ENCODE measurements around the gene GRAP2.
A peak's percentile ranks its signal among the peaks of the same experiment; 100 is the strongest.
"Not testable (repeated sequence)": the region's sequence is repeated elsewhere in the genome, so short reads cannot be mapped to it uniquely, and the experiment has no call there.

GRAP2 gene

DNA sequence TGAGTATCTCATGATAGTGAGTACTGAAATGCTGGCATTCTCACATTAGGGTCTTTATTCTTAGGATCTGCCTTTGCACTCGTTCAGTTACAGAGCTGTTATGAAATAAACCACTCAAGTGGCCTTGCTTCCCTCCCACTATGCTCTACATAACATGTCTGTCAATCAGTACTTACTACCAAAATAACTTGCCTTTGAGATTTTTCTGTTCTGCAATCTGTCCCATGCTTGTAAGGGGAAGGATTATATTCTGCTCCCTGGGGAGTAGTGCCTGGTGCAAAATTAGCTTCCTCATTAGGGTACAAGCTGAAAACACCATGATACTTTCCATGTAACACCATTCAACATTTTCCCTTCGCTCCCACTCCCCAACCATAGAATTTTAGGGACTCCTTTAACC is 1.9 kb upstream of the GRAP2 start:
- DNase-seq, result no peak

DNA sequence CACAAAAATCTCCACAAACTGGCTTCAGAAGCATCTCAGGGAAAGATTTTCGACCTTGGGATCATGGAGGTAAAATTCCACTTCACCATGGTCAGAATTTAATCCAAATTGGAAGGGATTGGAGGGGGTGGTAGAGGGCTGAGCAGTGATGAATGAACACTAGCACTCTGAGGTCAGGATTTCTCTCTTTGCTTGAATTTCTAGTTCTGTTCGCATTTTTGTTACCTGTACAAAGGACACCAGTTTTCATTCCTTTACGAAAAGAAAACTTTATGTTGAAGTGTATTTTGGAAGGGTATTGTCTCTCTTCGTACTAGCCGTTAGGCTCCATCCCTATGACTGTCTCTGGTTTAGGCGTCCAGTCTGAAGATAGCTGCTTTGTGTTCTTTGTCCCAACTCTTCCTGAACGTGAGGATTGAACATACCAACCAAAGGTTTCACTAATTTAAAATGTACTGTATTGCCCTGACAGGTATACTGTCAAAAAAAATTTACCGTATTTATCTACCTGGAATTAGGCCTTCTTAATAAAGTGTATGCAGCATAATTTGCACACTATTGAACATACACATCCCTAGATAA is 772 bp downstream of the GRAP2 start:
- DNase-seq, result no peak

- not testable (repeated sequence) for DNase-seq
These were observed 3.1 kb downstream of the GRAP2 start for GRCh38 chr22:39904024-39904423.

DNA sequence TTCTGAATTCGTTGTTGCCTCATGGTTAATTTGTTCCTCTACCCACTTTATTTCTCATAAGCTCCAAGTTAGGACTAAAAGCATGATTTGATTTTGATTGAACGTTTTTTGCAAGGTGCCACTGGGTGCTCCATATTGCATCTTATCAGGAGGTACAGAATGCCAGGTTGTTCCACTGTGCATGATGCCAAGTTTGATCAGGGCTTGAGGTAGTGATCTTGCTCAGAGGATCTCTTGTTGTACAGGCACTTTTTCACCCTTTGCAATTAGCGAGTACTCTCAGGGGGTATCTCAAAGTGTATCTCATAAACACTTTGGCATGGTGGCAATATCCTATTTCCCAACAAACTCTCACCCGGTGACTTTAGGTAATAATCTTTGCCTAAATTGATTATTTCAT is 4.0 kb downstream of the GRAP2 start:
- no peak for DNase-seq

DNA sequence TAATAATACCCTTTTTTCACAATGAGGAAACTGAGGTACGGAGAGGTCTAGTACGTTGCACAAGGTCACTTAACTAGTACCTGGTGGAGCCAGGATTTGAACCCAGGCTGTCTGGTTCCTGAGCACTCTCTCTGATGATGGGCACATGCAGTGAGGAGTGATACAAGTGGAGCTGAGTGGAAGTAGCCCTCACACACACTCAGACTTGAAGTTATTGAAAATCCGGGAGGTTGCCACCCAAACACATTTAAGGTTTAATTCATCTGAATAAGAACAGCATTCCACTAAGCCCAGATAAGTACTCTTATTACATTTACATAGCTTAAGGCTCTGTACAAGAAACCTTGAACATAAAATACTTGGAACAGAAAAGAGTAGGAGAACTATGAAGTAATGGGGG is 4.8 kb downstream of the GRAP2 start:
- DNase-seq, result no peak

DNA sequence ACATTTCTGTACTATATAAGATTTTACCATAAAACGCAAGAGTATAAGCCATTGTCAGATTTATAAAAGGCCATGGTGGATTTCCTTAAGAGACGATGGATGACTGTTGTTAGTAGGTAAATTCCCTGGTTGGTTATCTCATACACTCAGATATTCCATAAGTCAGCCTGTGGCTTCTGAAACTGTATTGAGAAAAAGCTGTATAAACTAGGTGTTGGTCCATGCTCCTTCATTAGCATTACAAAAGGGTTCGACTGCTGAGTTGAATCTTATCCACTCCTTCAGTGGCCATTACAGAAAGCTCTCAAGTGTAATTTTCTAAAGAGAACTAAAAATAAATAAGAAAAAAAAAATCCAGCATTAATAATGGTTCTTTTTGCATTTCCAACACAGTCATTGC is 5.3 kb downstream of the GRAP2 start:
- DNase-seq, result no peak

DNA sequence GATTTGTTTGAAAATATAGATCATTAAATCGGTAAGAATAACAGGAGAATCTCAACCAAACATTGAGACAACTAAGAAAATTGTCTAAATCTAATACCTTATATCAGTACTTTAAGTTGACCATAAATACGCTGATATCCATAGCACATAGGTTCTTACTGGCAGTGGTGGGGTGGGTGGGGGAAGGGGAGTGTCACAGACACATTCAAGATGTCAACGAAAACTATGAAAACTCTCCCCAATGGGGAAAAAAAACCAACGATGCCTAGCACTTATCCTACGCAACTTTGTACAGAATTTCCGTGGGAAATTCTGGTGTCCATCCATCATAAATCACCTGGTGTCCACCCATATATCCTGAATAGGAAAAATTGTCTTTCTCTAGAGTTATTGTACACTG is 6.2 kb downstream of the GRAP2 start:
- peak; percentile 45 for DNase-seq

DNA sequence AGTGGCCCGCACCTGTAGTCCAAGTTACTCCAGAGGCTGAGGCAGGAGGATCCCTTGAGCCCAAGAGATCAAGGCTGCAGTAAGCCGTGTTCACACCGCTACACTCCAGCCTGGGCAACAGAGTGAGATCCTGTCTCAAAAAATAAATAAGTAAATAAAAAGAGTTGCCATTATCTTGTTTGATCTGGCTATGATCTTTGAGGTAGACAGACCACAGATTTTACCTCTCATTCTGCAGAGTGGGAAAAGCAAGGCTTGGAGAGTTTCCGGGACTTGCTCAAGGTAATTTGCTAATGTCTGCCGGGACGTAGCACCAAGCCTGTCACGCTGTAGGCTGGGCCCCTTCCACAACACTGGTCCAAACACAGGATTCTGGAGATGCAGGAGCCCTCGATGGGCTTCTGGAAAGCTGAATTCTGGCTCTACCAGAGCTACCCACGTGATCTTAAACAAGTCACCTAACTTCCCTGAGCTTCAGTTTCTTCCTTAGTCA is 6.8 kb downstream of the GRAP2 start:
- DNase-seq, result peak; percentile 55

GRCh38 chr22:39908136-39908535 is 7.3 kb downstream of the GRAP2 start:
- no peak for DNase-seq

DNA sequence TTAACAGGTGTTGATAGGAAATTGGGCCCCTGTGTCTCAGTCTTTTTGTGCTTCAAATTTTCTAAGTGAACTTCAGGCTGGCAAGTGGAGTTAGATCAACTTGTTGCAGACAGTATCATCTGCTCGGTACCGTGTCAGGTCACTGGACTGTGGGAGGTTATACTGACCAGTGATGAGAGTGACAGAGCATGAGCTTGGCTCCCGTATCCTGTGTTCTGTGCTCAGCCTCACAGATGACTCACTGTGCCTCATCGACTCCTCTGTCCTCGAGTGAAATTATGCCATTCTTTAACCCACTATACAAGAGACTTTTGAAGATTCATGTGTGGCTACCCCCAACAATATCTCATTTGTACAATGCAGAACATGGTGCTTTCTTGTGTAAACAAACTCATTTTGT is 7.9 kb downstream of the GRAP2 start:
- no peak for DNase-seq

- DNase-seq, result no peak
These were observed 10.2 kb downstream of the GRAP2 start for GRCh38 chr22:39910876-39911613.

- DNase-seq, result no peak
These were observed 12.4 kb downstream of the GRAP2 start for GRCh38 chr22:39913321-39913720.

DNA sequence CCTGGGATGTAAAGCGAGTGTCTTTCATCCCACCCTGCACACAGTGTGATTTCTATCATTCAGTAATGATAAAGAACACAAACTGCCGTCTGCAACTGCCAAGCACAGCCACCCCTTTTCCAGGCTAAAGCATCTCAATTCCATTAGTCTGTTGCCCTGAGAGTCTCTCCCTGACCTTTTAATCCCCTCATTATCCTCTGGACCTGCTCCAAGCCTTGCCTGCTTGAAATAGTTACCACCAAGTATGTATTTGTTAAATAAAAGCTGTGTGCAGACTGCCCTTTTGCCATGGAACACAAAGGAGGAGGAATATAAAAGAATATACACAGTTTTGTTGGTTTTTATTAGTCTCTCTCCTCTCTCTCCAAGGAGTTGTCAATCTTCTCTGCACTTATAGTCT is 13.0 kb downstream of the GRAP2 start:
- no peak for DNase-seq

GRCh38 chr22:39914584-39914983 is 13.7 kb downstream of the GRAP2 start:
- no peak for DNase-seq

DNA sequence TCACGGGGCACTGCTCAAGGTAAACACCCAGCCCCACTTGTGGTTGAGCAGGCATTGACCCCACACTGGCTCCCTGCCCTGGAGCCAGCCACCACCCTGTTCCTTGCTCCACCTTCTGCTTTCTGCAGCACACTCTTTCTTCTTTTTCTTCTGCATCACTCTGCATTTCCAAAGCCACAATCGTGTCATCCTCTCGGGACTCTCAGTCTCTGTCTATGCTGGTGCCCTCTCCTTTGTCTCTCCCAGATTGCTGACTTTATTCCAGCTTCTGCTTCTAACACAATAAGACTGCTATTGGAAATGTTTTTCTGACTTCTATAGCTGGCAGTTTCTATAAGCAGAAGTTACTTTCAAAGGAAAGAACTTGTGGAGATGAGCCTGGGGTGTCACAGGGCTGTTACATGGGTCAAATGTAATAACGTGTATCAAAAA is 14.4 kb downstream of the GRAP2 start:
- DNase-seq, result no peak

GRCh38 chr22:39916496-39916895 is 15.6 kb downstream of the GRAP2 start:
- no peak for DNase-seq

DNA sequence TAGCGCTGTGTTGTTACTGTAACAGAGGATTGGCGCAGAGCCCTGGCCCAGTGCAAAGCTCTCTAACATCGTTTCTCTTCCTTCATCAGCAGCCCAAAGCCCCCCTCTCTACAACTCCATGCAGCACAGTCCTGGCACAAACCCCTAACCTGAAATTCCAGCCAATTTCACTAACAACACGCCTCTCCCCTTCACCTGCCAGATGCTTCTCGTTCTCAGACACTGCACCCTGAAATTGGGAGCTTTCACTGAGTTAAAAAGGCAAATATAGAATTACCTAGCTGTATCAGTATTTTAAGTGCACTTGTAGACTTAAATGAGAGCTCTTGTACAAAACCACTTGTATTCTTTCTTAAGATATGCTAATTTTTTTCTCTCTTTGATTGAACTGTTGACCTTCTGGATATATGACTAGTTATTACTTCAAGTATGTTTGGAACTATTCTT is 16.3 kb downstream of the GRAP2 start:
- no peak for DNase-seq

DNA sequence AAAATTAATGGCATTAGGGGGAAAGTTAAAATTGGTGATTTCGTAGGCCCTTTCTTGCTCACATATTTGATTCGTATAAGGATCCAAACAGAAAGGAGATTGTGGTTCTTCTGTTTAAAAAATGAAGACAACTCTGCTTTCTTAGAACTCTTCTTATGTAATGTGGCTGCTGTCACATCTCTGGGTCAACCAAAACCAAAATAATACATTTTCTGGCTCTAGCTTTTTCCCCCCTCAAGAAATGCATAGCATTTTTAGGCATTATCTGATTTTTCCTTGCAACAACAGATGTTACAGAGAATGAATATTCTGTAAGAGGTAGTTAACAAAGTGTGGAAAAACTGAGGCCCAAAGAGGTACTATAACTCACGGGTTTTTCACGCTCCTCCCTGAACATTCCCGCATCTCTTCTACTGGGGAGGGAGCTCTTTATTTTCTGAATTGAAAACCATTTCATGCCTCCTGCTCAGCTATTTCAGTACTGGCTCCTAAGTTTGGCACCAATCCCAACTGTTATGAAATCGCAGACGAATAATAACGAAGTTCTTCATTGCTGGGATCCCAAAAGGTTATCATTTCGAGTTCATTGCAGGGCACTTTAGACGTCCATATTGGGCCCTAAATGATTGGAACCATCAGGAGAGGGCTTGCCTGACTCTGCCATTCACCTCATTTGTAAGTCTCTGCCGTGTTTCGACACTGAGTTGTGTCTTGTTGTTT is 17.1 kb downstream of the GRAP2 start:
- DNase-seq, result no peak

- DNase-seq, result peak; percentile 62
These were observed 19.4 kb downstream of the GRAP2 start for GRCh38 chr22:39920134-39920743.

DNA sequence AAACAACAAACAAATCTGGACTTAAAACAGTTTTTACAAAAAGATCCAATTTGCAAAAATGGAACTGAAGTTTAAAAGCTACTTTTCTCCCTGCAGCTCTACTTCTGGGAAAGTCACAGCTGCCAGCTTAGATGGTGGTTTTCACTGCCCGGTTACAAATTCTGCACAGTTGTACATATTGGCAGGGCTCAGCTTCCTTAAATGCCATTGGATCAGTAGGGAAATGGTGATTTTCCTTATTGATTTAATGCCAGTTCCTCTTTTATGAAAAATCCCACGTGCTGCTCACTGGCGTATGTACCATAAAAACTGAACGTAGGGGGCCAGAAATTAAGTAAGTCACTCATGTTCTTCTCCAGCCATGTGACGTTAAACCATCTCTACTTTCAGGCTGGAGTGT is 22.8 kb downstream of the GRAP2 start:
- no peak for DNase-seq

DNA sequence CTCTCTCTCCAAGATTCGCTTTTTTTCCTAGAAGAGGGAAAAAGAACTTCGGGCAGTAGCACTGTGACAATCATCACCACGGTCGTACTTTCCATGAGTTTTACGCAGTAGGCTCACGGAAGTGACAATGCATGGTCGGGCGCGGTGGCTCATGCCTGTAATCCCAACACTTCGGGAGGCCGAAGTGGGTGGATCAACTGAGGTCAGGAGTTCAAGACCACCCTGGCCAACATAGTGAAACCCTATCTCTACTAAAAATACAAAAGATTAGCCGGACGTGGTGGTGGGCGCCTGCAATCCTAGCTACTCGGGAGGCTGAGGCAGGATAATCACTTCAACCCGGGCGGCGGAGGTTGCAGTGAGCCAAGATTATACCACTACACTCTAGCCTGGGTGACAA is 23.4 kb downstream of the GRAP2 start:
- DNase-seq, result no peak

DNA sequence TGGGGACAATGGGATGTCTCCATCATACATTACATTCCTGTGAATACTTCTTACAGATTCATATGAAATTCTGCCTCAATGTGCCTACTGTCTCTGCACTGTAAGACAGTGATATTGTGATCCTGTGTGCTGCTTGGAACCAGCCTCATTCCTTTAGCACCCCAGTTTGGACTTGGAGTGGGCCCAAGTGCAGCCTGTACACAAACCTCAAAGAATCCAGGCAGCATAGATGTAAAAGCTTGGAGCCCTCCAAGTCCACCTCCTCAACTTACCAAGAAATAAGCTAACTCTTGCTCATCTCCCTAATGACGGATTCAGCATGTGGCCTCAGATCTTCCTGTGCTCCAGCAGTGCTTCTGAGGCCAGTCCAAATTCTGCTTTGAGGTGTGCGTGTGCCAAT is 24.4 kb downstream of the GRAP2 start:
- no peak for DNase-seq

DNA sequence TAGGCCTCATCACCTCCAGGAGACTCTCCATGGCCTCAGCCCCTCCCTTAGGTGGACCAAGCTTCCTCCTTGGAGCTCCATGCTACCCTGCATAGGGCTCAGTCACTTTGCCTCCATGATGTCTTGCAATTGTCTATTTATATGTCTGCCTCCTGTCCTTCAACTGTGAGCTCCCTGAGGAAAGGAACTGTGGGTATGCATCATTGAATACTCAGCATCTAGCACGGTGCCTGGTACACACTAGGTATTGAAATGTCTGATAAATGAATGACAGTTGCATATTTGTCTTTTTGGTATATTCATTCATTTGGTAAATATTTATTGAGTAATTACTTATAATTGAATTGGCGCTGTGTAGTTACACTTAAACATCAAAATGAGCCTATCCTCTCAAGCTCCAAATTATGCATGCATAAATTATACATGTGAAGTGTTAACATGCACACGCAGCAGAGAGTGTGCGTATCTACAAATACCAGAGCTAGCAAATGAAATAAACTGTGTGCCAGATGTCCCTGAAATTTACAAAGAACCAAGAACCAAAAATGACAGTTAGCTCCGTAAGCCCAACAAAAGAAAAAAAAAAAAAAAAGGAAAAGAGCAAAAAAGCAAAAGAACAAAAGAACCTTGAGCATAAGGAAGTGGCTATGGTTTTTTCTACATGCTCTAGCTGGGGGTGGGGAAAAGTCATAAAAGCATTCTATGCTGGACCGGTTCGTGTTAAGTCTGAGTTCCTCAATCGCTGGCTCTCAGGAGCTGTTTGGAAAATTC is 25.2 kb downstream of the GRAP2 start:
- DNase-seq, result no peak
